ENCODE results near the gene ZNF195. TPM values are rescaled to one million over a fixed set of nuclear protein-coding genes. Genes with fewer than 3 reads are reported as not detected.

ZNF195 gene
- total RNA-seq, 1 donor from 2014 or later: 22.9 TPM

DNA sequence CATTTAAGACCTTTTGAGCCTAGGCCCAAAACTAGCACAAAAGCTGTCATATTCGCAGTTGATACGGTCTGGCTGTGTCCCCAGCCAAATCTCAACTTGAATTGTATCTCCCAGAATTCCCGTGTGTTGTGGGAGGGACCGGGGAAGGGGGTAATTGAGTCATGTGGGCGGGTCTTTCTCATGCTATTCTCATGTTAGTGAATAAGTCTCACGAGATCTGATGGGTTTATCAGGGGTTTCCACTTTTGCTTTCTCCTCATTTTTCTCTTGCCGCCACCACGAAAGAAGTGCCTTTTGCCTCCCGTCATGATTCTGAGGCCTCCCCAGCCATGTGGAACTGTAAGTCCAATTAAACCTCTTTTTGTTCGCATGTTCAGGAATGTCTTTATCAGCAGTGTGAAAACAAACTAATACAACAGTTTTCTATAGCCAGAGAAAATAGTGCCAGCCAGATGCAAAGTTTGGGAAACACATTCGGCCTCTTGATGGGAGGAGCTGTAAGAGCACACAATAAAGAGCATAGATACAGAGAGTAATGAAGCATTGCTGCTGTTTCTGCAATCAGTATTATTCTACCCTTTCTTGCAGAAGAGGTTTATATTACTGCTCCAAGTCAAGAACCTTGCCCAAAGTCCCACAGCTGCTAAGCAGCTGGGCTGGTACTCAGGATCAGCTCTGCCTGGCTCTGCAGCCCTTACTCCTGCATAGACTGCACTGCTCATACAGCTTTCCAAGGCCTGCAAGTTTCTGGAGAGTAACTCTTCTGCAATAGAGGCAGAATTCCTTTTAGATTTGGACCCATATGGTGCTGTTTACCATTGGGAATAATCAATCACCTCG is 2.0 kb upstream of the ZNF195 start:
- FAIRE-seq: no peak
- H3K27me3 ChIP-seq (ENCODE audit: control insufficient read depth, insufficient read depth, low read length): no peaks in the 10 kb centered on the region
- no peak for DNase-seq (ENCODE audit: low read depth)
- H3K36me3 ChIP-seq (ENCODE audit: control insufficient read depth, insufficient read depth, low read length): peaks cover 2% of the 10 kb centered on the region
- no peak overlapping the region for H3K4me3 ChIP-seq (ENCODE audit: low read depth, low read length)
- TF ChIP-seq, protein P1, sequence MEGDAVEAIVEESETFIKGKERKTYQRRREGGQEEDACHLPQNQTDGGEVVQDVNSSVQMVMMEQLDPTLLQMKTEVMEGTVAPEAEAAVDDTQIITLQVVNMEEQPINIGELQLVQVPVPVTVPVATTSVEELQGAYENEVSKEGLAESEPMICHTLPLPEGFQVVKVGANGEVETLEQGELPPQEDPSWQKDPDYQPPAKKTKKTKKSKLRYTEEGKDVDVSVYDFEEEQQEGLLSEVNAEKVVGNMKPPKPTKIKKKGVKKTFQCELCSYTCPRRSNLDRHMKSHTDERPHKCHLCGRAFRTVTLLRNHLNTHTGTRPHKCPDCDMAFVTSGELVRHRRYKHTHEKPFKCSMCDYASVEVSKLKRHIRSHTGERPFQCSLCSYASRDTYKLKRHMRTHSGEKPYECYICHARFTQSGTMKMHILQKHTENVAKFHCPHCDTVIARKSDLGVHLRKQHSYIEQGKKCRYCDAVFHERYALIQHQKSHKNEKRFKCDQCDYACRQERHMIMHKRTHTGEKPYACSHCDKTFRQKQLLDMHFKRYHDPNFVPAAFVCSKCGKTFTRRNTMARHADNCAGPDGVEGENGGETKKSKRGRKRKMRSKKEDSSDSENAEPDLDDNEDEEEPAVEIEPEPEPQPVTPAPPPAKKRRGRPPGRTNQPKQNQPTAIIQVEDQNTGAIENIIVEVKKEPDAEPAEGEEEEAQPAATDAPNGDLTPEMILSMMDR (IDR thresholded peaks at IDR 0.05; ENCODE audit: insufficient read depth, low read length, severe bottlenecking): no peak

DNA sequence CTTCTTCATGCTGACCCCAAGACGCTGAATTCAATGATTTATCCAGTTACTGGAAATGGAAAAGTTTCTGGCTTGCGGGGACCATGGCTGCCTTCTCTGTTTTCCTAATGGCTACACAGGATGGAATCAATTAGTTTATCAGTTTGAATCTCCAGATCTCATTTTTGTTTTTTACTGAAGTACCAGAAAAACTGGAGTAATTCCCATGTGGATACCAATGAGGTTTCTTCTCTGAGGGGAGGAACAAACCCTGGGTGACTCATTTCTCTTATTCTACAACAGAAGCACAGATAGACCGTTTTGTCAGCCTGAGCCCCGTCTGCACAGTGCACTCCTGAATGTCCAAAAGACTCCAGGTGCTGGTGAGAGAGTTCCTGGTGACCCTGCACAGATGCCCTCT is 3.4 kb downstream of the ZNF195 start:
- FAIRE-seq (no peak), DNase-seq (ENCODE audit: low read depth) (peak; percentile 44)
- Histone ChIP-seq H3K27me3 (ENCODE audit: control insufficient read depth, insufficient read depth, low read length) (no peaks in the 10 kb centered on the region), H3K4me3 (ENCODE audit: low read depth, low read length) (no peak overlapping the region), H3K36me3 (ENCODE audit: control insufficient read depth, insufficient read depth, low read length) (peaks cover 4% of the 10 kb centered on the region)
- TF ChIP-seq, protein P1 (IDR thresholded peaks at IDR 0.05; ENCODE audit: insufficient read depth, low read length, severe bottlenecking): no peak

GRCh38 chr11:3370311-3370870 is 8.6 kb downstream of the ZNF195 start:
- TF ChIP-seq, protein P1 (IDR thresholded peaks at IDR 0.05; ENCODE audit: insufficient read depth, low read length, severe bottlenecking): no peak
- FAIRE-seq (no peak), DNase-seq (ENCODE audit: low read depth) (peak; percentile 85)
- Histone ChIP-seq H3K27me3 (ENCODE audit: control insufficient read depth, insufficient read depth, low read length) (no peaks in the 10 kb centered on the region), H3K4me3 (ENCODE audit: low read depth, low read length) (no peak overlapping the region), H3K36me3 (ENCODE audit: control insufficient read depth, insufficient read depth, low read length) (peaks cover 15% of the 10 kb centered on the region)

GRCh38 chr11:3369366-3369765 is 9.6 kb downstream of the ZNF195 start:
- H3K36me3 ChIP-seq (ENCODE audit: control insufficient read depth, insufficient read depth, low read length): peaks cover 15% of the 10 kb centered on the region
- no peak for FAIRE-seq
- DNase-seq (ENCODE audit: low read depth): no peak
- no peaks in the 10 kb centered on the region for H3K27me3 ChIP-seq (ENCODE audit: control insufficient read depth, insufficient read depth, low read length)
- H3K4me3 ChIP-seq (ENCODE audit: low read depth, low read length): no peak overlapping the region
- TF ChIP-seq, protein P1 (IDR thresholded peaks at IDR 0.05; ENCODE audit: insufficient read depth, low read length, severe bottlenecking): no peak

DNA sequence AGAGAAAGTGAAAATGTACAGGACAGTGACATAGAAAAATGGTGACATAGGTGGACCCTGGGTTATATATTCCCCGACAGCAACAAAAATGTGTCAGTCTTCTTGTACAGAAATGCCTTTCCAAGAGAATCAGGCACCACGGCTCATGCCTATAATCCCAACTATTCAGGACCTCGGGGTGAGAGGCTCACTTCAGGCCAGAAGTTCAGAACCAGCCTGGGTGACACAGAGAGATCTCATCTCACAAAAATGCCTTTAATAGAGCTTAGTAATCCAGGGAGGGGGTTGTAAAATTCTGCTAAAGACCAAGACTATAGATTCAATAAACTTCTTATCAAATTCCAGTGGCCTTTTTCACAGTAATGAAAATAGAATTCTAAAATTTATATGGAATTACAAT is 10.7 kb downstream of the ZNF195 start:
- no peak for FAIRE-seq
- Histone ChIP-seq H3K4me3 (ENCODE audit: low read depth, low read length) (no peak overlapping the region), H3K27me3 (ENCODE audit: control insufficient read depth, insufficient read depth, low read length) (no peaks in the 10 kb centered on the region), H3K36me3 (ENCODE audit: control insufficient read depth, insufficient read depth, low read length) (peaks cover 18% of the 10 kb centered on the region)
- no peak for DNase-seq (ENCODE audit: low read depth)
- TF ChIP-seq, protein P1 (IDR thresholded peaks at IDR 0.05; ENCODE audit: insufficient read depth, low read length, severe bottlenecking): no peak
